ENCODE data around the gene SERTAD4. TPM values are rescaled to one million over a fixed set of nuclear protein-coding genes. Genes with fewer than 3 reads are reported as not detected.

The SERTAD4 gene
- total RNA-seq, 1 experiment from 2014 or later, result 3.9 TPM

GRCh38 chr1:210218047-210218446 is 14.5 kb upstream of the SERTAD4 start:
- no peak for DNase-seq
- Histone ChIP-seq H2BK20ac (ENCODE audit: low read depth, low read length, poor library complexity, severe bottlenecking) (no peak overlapping the region), H3K79me2 (ENCODE audit: insufficient read depth, low read length) (no peaks in the 10 kb centered on the region), H3T11ph (ENCODE audit: low read length) (no peak overlapping the region), H3K9me3 (ENCODE audit: control insufficient read depth, low read depth, low read length) (no peaks in the 10 kb centered on the region), H3K9ac (ENCODE audit: extremely low read depth, insufficient read length, low read length) (no peak overlapping the region), H3K23me2 (ENCODE audit: insufficient read length, low read depth, low read length, poor library complexity, severe bottlenecking) (no peaks in the 10 kb centered on the region), H3K27me3 (ENCODE audit: insufficient read depth, low read length) (no peaks in the 10 kb centered on the region), H4K8ac (replicated peaks; ENCODE audit: insufficient read length, low read depth, low read length) (no peak overlapping the region), H3K18ac (ENCODE audit: insufficient read length, low read depth, low read length) (no peak overlapping the region), H3K14ac (ENCODE audit: insufficient read depth, low read length) (no peak overlapping the region), H2AK5ac (ENCODE audit: insufficient read length, low read length) (no peak overlapping the region), H2BK5ac (ENCODE audit: insufficient read length, low read length) (no peak overlapping the region), H3K56ac (ENCODE audit: insufficient read length, low read depth, low read length) (no peak overlapping the region), H2BK120ac (ENCODE audit: low read depth, low read length, poor library complexity, severe bottlenecking) (no peak overlapping the region), H3K4me1 (ENCODE audit: insufficient read depth, low read length) (peaks cover 3% of the 10 kb centered on the region; the same call in 1 of the 2 replicates), H4K91ac (ENCODE audit: insufficient read length, low read depth, low read length) (no peak overlapping the region), H2AFZ (ENCODE audit: low read length) (no peak overlapping the region), H3K4me2 (ENCODE audit: insufficient read depth, insufficient read length, low read length) (no peak overlapping the region), H2BK15ac (ENCODE audit: low read depth, low read length) (no peak overlapping the region), H2BK12ac (ENCODE audit: insufficient read length, low read depth, low read length) (no peak overlapping the region), H3K27ac (ENCODE audit: insufficient read length, low read depth, low read length) (no peak overlapping the region), H4K5ac (ENCODE audit: insufficient read length, low read depth, low read length) (no peak overlapping the region), H3K23ac (ENCODE audit: insufficient read length, low read depth, low read length) (no peak overlapping the region), H4K20me1 (ENCODE audit: control insufficient read depth, insufficient read depth, insufficient read length) (no peaks in the 10 kb centered on the region), H3K4ac (ENCODE audit: low read depth, low read length) (no peak overlapping the region), H3K79me1 (ENCODE audit: insufficient read depth, low read depth, low read length, poor library complexity, severe bottlenecking) (no peaks in the 10 kb centered on the region)
- H3K36me3 Mint-ChIP-seq (ENCODE audit: insufficient read depth in 1 of 3, low read depth in 3 of 3), result no peaks in the 10 kb centered on the region
- H3K4me1 Mint-ChIP-seq, result peaks cover 15 to 17% of the 10 kb centered on the region in 2 experiments
- peaks cover 4% of the 10 kb centered on the region for H3K27me3 Mint-ChIP-seq (ENCODE audit: low read depth)
- TF ChIP-seq CTCF (conservative IDR thresholded peaks at IDR 0.05), result no peak
- no peaks in the 10 kb centered on the region for H3K9me3 Mint-ChIP-seq
- WGBS (ENCODE audit: extremely low coverage, insufficient read length, low lambda C conversion rate), result no CpG with 5 or more reads among the region's 4 CpGs
- no peak overlapping the region for H3K27ac Mint-ChIP-seq
- no peak overlapping the region for H3K4me3 Mint-ChIP-seq

All from H9 (cell line).